Measurements from ENCODE around the gene THADA.

DNA sequence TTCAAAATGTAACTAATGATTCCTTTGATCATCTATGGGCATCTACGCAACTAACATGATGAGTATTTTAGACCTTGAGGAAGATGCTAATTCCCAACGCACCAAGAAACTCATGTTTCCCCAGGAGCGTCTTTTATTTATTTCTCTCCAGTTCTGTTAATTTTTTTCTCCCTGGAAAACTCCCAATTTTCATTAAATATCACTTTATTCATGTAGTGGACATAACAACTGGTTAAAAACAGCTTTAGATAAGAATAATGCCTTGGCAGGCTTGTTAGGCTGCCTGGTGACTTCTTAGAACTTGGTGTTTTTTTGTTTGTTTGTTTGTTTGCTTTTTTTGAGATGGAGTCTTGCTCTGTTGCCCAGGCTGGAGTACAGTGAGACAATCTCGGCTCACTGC, 306.5 kb downstream of the THADA start:
- TF ChIP-seq, protein P1, sequence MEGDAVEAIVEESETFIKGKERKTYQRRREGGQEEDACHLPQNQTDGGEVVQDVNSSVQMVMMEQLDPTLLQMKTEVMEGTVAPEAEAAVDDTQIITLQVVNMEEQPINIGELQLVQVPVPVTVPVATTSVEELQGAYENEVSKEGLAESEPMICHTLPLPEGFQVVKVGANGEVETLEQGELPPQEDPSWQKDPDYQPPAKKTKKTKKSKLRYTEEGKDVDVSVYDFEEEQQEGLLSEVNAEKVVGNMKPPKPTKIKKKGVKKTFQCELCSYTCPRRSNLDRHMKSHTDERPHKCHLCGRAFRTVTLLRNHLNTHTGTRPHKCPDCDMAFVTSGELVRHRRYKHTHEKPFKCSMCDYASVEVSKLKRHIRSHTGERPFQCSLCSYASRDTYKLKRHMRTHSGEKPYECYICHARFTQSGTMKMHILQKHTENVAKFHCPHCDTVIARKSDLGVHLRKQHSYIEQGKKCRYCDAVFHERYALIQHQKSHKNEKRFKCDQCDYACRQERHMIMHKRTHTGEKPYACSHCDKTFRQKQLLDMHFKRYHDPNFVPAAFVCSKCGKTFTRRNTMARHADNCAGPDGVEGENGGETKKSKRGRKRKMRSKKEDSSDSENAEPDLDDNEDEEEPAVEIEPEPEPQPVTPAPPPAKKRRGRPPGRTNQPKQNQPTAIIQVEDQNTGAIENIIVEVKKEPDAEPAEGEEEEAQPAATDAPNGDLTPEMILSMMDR (IDR thresholded peaks at IDR 0.05; ENCODE audit: insufficient read depth, low read length, poor library complexity, severe bottlenecking) = no peak
- TF ChIP-seq EZH2phosphoT487 (conservative IDR thresholded peaks at IDR 0.05; ENCODE audit: low read length) = no peak
